HEK293 (cell line): Measurements from ENCODE around the gene BAX.

Experiments used
- ZNF132 ChIP-seq: fragments of 450-650 bp; formaldehyde crosslinking; IDR thresholded peaks from 2 replicates; pipeline ENCODE4 v1.5.1; 2017; ENCODE audit warnings: missing biosample characterization, missing genetic modification characterization, borderline replicate concordance
- TF ChIP-seq, protein P1 (sequence below): fragments of 450-650 bp; formaldehyde crosslinking; IDR thresholded peaks from 2 replicates; pipeline ENCODE4 v1.5.1; 2016; ENCODE audit warnings: missing biosample characterization, missing genetic modification characterization
- TF ChIP-seq, protein P2 (sequence below): fragments of 450-650 bp; formaldehyde crosslinking; IDR thresholded peaks from 2 replicates; pipeline ENCODE4 v1.5.1; 2016; ENCODE audit warnings: missing biosample characterization, missing genetic modification characterization

DNA sequence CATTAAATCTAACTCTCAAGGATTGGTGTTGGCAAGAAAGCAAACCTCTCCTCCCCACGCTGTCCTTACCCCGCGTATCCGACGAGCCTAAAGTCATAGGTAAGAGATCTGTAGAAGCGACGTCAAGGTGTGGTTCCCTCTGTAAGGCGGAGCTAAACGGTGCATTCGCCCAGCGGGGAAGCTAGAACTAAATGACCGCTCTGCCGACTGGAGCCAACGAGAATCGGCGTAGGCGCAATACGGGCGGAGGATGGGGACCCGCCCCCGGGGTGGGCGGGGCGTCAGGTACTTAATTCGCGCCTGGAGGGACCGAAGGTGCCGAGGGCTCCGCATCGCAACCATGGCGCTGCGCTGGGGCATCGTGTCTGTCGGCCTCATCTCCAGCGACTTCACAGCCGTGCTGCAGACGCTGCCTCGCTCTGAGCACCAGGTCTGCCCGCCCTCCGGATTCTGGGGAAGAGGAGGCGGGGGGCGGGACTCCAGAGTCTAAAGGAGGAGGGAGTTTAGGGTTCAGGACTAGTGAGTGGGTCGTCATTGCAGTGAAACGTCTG is 21.2 kb upstream of the BAX start, which contains the start of gene DHDH:
- TF ChIP-seq, protein P1, sequence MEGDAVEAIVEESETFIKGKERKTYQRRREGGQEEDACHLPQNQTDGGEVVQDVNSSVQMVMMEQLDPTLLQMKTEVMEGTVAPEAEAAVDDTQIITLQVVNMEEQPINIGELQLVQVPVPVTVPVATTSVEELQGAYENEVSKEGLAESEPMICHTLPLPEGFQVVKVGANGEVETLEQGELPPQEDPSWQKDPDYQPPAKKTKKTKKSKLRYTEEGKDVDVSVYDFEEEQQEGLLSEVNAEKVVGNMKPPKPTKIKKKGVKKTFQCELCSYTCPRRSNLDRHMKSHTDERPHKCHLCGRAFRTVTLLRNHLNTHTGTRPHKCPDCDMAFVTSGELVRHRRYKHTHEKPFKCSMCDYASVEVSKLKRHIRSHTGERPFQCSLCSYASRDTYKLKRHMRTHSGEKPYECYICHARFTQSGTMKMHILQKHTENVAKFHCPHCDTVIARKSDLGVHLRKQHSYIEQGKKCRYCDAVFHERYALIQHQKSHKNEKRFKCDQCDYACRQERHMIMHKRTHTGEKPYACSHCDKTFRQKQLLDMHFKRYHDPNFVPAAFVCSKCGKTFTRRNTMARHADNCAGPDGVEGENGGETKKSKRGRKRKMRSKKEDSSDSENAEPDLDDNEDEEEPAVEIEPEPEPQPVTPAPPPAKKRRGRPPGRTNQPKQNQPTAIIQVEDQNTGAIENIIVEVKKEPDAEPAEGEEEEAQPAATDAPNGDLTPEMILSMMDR (tag by site-specific recombination), result no peak; the same call in 1 of the 2 replicates
- TF ChIP-seq ZNF132 (tag by site-specific recombination), result no peak
- TF ChIP-seq, protein P2, sequence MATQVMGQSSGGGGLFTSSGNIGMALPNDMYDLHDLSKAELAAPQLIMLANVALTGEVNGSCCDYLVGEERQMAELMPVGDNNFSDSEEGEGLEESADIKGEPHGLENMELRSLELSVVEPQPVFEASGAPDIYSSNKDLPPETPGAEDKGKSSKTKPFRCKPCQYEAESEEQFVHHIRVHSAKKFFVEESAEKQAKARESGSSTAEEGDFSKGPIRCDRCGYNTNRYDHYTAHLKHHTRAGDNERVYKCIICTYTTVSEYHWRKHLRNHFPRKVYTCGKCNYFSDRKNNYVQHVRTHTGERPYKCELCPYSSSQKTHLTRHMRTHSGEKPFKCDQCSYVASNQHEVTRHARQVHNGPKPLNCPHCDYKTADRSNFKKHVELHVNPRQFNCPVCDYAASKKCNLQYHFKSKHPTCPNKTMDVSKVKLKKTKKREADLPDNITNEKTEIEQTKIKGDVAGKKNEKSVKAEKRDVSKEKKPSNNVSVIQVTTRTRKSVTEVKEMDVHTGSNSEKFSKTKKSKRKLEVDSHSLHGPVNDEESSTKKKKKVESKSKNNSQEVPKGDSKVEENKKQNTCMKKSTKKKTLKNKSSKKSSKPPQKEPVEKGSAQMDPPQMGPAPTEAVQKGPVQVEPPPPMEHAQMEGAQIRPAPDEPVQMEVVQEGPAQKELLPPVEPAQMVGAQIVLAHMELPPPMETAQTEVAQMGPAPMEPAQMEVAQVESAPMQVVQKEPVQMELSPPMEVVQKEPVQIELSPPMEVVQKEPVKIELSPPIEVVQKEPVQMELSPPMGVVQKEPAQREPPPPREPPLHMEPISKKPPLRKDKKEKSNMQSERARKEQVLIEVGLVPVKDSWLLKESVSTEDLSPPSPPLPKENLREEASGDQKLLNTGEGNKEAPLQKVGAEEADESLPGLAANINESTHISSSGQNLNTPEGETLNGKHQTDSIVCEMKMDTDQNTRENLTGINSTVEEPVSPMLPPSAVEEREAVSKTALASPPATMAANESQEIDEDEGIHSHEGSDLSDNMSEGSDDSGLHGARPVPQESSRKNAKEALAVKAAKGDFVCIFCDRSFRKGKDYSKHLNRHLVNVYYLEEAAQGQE, result no peak
